Measurements from ENCODE around the gene RAB22A.
A peak's percentile ranks its signal among the peaks of the same experiment; 100 is the strongest.

The RAB22A gene

GRCh38 chr20:58378704-58379103, 69.2 kb downstream of the RAB22A start:
- DNase-seq (ENCODE audit: insufficient read length, low spot score), result no peak
- peak; percentile 71 for FAIRE-seq

- FAIRE-seq, result peak; percentile 96
- DNase-seq (ENCODE audit: insufficient read length, low spot score), result no peak
Observed at GRCh38 chr20:58381627-58382026, 72.1 kb downstream of the RAB22A start.

- peak; percentile 55 for FAIRE-seq
Observed at GRCh38 chr20:58382096-58382495, 72.6 kb downstream of the RAB22A start.

GRCh38 chr20:58384821-58385220, 75.3 kb downstream of the RAB22A start:
- peak; percentile 87 for FAIRE-seq
- DNase-seq (ENCODE audit: insufficient read length, low spot score), result no peak

More at GRCh38 chr20:58382096-58382495, 72.6 kb downstream of the RAB22A start:
- no peak for DNase-seq (ENCODE audit: insufficient read length, low spot score)

- FAIRE-seq (no peak), DNase-seq (ENCODE audit: insufficient read length, low spot score) (no peak)
Observed at GRCh38 chr20:58388028-58388601, 78.6 kb downstream of the RAB22A start.

GRCh38 chr20:58388882-58389323, 79.4 kb downstream of the RAB22A start, which contains the start of gene VAPB:
Gene VAPB, plus strand, starts transcription at chr20:58389229. Its CDS starts 231 bp downstream, at chr20:58389460.
- DNase-seq (ENCODE audit: insufficient read length, low spot score) (peak; percentile 99), FAIRE-seq (peak; percentile 100)

GRCh38 chr20:58389324-58389967, 79.9 kb downstream of the RAB22A start:
- peak; percentile 73 for DNase-seq (ENCODE audit: insufficient read length, low spot score)
- FAIRE-seq, result no peak

- FAIRE-seq (peak; percentile 87), DNase-seq (ENCODE audit: insufficient read length, low spot score) (no peak)
Observed at GRCh38 chr20:58389968-58390658, 80.6 kb downstream of the RAB22A start.

GRCh38 chr20:58390659-58391035, 81.1 kb downstream of the RAB22A start:
- DNase-seq (ENCODE audit: insufficient read length, low spot score) (no peak), FAIRE-seq (no peak)

GRCh38 chr20:58392286-58392685, 82.8 kb downstream of the RAB22A start:
- DNase-seq (ENCODE audit: insufficient read length, low spot score) (no peak), FAIRE-seq (peak; percentile 60)

GRCh38 chr20:58393299-58393698, 83.8 kb downstream of the RAB22A start:
- DNase-seq (ENCODE audit: insufficient read length, low spot score) (peak; percentile 65), FAIRE-seq (peak; percentile 89)

- FAIRE-seq (no peak), DNase-seq (ENCODE audit: insufficient read length, low spot score) (no peak)
Observed at GRCh38 chr20:58394801-58395200, 85.3 kb downstream of the RAB22A start.

- FAIRE-seq, result no peak
- no peak for DNase-seq (ENCODE audit: insufficient read length, low spot score)
Observed at GRCh38 chr20:58395604-58396003, 86.1 kb downstream of the RAB22A start.

- no peak for DNase-seq (ENCODE audit: insufficient read length, low spot score)
- no peak for FAIRE-seq
Observed at GRCh38 chr20:58397429-58397828, 87.9 kb downstream of the RAB22A start.

- FAIRE-seq (no peak), DNase-seq (ENCODE audit: insufficient read length, low spot score) (no peak)
Observed at GRCh38 chr20:58398254-58398653, 88.7 kb downstream of the RAB22A start.

- no peak for DNase-seq (ENCODE audit: insufficient read length, low spot score)
- FAIRE-seq, result no peak
Observed at GRCh38 chr20:58399926-58400325, 90.4 kb downstream of the RAB22A start.

- DNase-seq (ENCODE audit: insufficient read length, low spot score), result no peak
- FAIRE-seq, result peak; percentile 48
Observed at GRCh38 chr20:58401162-58401561, 91.6 kb downstream of the RAB22A start.

- DNase-seq (ENCODE audit: insufficient read length, low spot score), result no peak
- FAIRE-seq, result peak; percentile 95
Observed at GRCh38 chr20:58402305-58402704, 92.8 kb downstream of the RAB22A start.

GRCh38 chr20:58402827-58403226, 93.3 kb downstream of the RAB22A start:
- FAIRE-seq, result no peak
- DNase-seq (ENCODE audit: insufficient read length, low spot score), result no peak

GRCh38 chr20:58403272-58403671, 93.8 kb downstream of the RAB22A start:
- DNase-seq (ENCODE audit: insufficient read length, low spot score) (no peak), FAIRE-seq (no peak)

GRCh38 chr20:58405504-58406291, 96.2 kb downstream of the RAB22A start:
- no peak for DNase-seq (ENCODE audit: insufficient read length, low spot score)
- no peak for FAIRE-seq
